ENCODE results near the gene PPP2R5D. TPM values are rescaled to one million over a fixed set of nuclear protein-coding genes. Genes with fewer than 3 reads are reported as not detected.

Gene PPP2R5D
- total and polyA plus RNA-seq, 2 of the 8 experiments (the other 6 are each of a cell fraction or from before 2014, with no cell fraction given) = 52.1 to 55.7 TPM

- TF ChIP-seq CHD7 (IDR thresholded peaks at IDR 0.05; ENCODE audit: insufficient replicate concordance, low read length) (no peak), SUZ12 (IDR thresholded peaks at IDR 0.05; ENCODE audit: low read length) (no peak), CTCF (IDR thresholded peaks at IDR 0.05; ENCODE audit: control extremely low read depth in 1 of 3, insufficient read depth in 1 of 3, low read depth in 1 of 3, low read length in 3 of 3) (no peak), CHD1 (IDR thresholded peaks at IDR 0.05; ENCODE audit: low read depth, low read length) (no peak), CREB1 (IDR thresholded peaks at IDR 0.05) (no peak), GABPA (IDR thresholded peaks at IDR 0.05; ENCODE audit: borderline replicate concordance, insufficient read depth, low read length) (no peak), POLR2AphosphoS5 (IDR thresholded peaks at IDR 0.05; ENCODE audit: low read depth, low read length) (no peak)
These were observed 3.4 kb downstream of the PPP2R5D start (continued) for GRCh38 chr6:42987533-42988451.

Measured in H1 (cell line).